ENCODE measurements around the gene ZNF296. TPM values are rescaled to one million over a fixed set of nuclear protein-coding genes. Genes with fewer than 3 reads are reported as not detected.

The ZNF296 gene
- total RNA-seq, 1 experiment from 2014 or later: 13.8 TPM

DNA sequence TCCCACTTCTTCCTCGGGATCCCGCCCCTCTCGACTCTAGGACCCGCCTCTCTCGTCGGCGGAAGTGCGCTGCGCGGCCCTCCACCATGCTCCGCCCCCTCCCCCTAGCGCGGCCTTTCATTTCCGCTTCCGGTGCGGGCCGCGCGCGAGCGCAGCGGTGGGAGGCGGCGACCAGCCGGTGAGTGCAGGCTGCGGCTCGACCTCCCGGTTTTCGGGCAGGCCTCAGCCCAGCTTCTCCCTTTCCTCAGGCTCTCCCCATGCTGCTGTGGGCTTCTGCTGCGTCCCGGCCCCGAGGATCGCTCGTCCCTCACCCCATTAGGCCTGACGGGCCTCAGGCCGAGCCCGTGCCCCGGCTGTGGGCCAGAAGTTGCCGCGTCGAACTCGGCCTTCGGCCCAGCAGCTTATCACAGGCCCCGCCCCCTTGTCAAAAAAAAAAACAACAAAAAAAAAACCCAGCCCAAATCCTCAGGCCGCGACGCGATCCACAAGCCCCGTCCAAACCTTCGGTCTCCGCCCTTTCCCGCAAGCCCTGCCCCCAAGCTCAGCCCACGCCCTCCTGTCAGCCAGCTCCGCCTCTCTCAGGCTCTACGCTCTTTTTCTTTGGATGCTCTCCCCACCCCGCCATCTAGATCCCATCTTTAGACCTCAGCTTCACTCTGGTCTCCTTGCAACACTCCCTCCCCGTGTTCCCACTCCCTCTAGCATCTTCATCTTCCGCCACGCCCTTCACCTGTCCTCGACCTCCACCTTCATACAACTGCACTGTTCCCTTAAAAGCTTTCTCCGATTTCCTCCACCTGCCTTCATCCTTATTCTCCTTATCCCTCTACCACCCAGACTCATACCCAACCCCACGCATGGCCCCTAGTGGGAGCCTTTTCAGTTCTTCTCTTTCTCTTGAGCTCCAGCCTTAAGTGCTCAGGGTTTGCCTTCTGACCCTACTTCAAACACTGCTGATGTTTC, 37.1 kb downstream of the ZNF296 start, which contains the start of gene CLASRP (continued):
- TF ChIP-seq, protein P1, sequence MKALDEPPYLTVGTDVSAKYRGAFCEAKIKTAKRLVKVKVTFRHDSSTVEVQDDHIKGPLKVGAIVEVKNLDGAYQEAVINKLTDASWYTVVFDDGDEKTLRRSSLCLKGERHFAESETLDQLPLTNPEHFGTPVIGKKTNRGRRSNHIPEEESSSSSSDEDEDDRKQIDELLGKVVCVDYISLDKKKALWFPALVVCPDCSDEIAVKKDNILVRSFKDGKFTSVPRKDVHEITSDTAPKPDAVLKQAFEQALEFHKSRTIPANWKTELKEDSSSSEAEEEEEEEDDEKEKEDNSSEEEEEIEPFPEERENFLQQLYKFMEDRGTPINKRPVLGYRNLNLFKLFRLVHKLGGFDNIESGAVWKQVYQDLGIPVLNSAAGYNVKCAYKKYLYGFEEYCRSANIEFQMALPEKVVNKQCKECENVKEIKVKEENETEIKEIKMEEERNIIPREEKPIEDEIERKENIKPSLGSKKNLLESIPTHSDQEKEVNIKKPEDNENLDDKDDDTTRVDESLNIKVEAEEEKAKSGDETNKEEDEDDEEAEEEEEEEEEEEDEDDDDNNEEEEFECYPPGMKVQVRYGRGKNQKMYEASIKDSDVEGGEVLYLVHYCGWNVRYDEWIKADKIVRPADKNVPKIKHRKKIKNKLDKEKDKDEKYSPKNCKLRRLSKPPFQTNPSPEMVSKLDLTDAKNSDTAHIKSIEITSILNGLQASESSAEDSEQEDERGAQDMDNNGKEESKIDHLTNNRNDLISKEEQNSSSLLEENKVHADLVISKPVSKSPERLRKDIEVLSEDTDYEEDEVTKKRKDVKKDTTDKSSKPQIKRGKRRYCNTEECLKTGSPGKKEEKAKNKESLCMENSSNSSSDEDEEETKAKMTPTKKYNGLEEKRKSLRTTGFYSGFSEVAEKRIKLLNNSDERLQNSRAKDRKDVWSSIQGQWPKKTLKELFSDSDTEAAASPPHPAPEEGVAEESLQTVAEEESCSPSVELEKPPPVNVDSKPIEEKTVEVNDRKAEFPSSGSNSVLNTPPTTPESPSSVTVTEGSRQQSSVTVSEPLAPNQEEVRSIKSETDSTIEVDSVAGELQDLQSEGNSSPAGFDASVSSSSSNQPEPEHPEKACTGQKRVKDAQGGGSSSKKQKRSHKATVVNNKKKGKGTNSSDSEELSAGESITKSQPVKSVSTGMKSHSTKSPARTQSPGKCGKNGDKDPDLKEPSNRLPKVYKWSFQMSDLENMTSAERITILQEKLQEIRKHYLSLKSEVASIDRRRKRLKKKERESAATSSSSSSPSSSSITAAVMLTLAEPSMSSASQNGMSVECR (CRISPR knock-in tag; IDR thresholded peaks at IDR 0.05; ENCODE audit: borderline replicate concordance): peak; percentile 62; the same call in 1 of the 2 replicates
- TF ChIP-seq, protein P2, sequence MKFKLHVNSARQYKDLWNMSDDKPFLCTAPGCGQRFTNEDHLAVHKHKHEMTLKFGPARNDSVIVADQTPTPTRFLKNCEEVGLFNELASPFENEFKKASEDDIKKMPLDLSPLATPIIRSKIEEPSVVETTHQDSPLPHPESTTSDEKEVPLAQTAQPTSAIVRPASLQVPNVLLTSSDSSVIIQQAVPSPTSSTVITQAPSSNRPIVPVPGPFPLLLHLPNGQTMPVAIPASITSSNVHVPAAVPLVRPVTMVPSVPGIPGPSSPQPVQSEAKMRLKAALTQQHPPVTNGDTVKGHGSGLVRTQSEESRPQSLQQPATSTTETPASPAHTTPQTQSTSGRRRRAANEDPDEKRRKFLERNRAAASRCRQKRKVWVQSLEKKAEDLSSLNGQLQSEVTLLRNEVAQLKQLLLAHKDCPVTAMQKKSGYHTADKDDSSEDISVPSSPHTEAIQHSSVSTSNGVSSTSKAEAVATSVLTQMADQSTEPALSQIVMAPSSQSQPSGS (CRISPR knock-in tag; IDR thresholded peaks at IDR 0.05; ENCODE audit: borderline replicate concordance, low read depth): no peak
- no peak for TF ChIP-seq GTF2I (CRISPR knock-in tag; conservative IDR thresholded peaks at IDR 0.05)
- TF ChIP-seq RORB (CRISPR knock-in tag; IDR thresholded peaks at IDR 0.05): no peak
- no peak for TF ChIP-seq ATF1 (CRISPR knock-in tag; IDR thresholded peaks at IDR 0.05)
- TF ChIP-seq JUN (CRISPR knock-in tag; IDR thresholded peaks at IDR 0.05): no peak
- TF ChIP-seq PRRX2 (CRISPR knock-in tag; IDR thresholded peaks at IDR 0.05): no peak
- TF ChIP-seq JAZF1 (CRISPR knock-in tag; IDR thresholded peaks at IDR 0.05): no peak
- TF ChIP-seq, protein P3, sequence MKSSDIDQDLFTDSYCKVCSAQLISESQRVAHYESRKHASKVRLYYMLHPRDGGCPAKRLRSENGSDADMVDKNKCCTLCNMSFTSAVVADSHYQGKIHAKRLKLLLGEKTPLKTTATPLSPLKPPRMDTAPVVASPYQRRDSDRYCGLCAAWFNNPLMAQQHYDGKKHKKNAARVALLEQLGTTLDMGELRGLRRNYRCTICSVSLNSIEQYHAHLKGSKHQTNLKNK (CRISPR knock-in tag; IDR thresholded peaks at IDR 0.05): no peak
- no peak for TF ChIP-seq FOXJ3 (CRISPR knock-in tag; IDR thresholded peaks at IDR 0.05; ENCODE audit: borderline replicate concordance)
- no peak for TF ChIP-seq ELF4 (CRISPR knock-in tag; IDR thresholded peaks at IDR 0.05; ENCODE audit: low read depth)
- no peak for TF ChIP-seq ZNF532 (CRISPR knock-in tag; IDR thresholded peaks at IDR 0.05; ENCODE audit: borderline replicate concordance)
- TF ChIP-seq NFATC4 (CRISPR knock-in tag; IDR thresholded peaks at IDR 0.05): no peak
- TF ChIP-seq ZNF671 (CRISPR knock-in tag; IDR thresholded peaks at IDR 0.05): no peak
- no peak for TF ChIP-seq GRHL2 (CRISPR knock-in tag; IDR thresholded peaks at IDR 0.05; ENCODE audit: insufficient replicate concordance, severe bottlenecking)
- TF ChIP-seq ZNF317 (CRISPR knock-in tag; IDR thresholded peaks at IDR 0.05; ENCODE audit: borderline replicate concordance, low read depth): no peak
- no peak for TF ChIP-seq ZBTB21 (CRISPR knock-in tag; IDR thresholded peaks at IDR 0.05; ENCODE audit: borderline replicate concordance)
- TF ChIP-seq CREM (CRISPR knock-in tag; IDR thresholded peaks at IDR 0.05): peak; percentile 69; the same call in 1 of the 2 replicates
- TF ChIP-seq, protein P4, sequence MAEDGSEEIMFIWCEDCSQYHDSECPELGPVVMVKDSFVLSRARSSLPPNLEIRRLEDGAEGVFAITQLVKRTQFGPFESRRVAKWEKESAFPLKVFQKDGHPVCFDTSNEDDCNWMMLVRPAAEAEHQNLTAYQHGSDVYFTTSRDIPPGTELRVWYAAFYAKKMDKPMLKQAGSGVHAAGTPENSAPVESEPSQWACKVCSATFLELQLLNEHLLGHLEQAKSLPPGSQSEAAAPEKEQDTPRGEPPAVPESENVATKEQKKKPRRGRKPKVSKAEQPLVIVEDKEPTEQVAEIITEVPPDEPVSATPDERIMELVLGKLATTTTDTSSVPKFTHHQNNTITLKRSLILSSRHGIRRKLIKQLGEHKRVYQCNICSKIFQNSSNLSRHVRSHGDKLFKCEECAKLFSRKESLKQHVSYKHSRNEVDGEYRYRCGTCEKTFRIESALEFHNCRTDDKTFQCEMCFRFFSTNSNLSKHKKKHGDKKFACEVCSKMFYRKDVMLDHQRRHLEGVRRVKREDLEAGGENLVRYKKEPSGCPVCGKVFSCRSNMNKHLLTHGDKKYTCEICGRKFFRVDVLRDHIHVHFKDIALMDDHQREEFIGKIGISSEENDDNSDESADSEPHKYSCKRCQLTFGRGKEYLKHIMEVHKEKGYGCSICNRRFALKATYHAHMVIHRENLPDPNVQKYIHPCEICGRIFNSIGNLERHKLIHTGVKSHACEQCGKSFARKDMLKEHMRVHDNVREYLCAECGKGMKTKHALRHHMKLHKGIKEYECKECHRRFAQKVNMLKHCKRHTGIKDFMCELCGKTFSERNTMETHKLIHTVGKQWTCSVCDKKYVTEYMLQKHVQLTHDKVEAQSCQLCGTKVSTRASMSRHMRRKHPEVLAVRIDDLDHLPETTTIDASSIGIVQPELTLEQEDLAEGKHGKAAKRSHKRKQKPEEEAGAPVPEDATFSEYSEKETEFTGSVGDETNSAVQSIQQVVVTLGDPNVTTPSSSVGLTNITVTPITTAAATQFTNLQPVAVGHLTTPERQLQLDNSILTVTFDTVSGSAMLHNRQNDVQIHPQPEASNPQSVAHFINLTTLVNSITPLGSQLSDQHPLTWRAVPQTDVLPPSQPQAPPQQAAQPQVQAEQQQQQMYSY (CRISPR knock-in tag; IDR thresholded peaks at IDR 0.05): peak; percentile 43; the same call in 1 of the 2 replicates
- no peak for TF ChIP-seq ZNF396 (CRISPR knock-in tag; IDR thresholded peaks at IDR 0.05; ENCODE audit: borderline replicate concordance)
- TF ChIP-seq, protein P5, sequence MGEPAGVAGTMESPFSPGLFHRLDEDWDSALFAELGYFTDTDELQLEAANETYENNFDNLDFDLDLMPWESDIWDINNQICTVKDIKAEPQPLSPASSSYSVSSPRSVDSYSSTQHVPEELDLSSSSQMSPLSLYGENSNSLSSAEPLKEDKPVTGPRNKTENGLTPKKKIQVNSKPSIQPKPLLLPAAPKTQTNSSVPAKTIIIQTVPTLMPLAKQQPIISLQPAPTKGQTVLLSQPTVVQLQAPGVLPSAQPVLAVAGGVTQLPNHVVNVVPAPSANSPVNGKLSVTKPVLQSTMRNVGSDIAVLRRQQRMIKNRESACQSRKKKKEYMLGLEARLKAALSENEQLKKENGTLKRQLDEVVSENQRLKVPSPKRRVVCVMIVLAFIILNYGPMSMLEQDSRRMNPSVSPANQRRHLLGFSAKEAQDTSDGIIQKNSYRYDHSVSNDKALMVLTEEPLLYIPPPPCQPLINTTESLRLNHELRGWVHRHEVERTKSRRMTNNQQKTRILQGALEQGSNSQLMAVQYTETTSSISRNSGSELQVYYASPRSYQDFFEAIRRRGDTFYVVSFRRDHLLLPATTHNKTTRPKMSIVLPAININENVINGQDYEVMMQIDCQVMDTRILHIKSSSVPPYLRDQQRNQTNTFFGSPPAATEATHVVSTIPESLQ (CRISPR knock-in tag; IDR thresholded peaks at IDR 0.05): no peak
- TF ChIP-seq ETV6 (CRISPR knock-in tag; IDR thresholded peaks at IDR 0.05): peak; percentile 65; the same call in 1 of the 2 replicates
